Measurements from ENCODE around the gene WAPL. TPM values are rescaled to one million over a fixed set of nuclear protein-coding genes. Genes with fewer than 3 reads are reported as not detected.

WAPL gene
- total RNA-seq, 4 donors from 2014 or later: 17.4 to 75.1 (median 34.9) TPM

GRCh38 chr10:86387178-86387794, 134.3 kb downstream of the WAPL start:
- Histone ChIP-seq H3K27ac (no peak overlapping the region), H3K36me3 (no peaks in the 10 kb centered on the region), H3K27me3 (peaks cover 0 to 9% of the 10 kb centered on the region in 2 donors), H3K4me3 (no peak overlapping the region), H3K4me1 (no peaks in the 10 kb centered on the region), H3K9me3 (no peaks in the 10 kb centered on the region)
- DNase-seq: no peak
- intact Hi-C loops (cut with DNase I; ENCODE audit: low total_unique reads): no loop called here
- TF ChIP-seq CTCF (IDR thresholded peaks at IDR 0.05) (no peak), POLR2A (IDR thresholded peaks at IDR 0.05) (no peak)

DNA sequence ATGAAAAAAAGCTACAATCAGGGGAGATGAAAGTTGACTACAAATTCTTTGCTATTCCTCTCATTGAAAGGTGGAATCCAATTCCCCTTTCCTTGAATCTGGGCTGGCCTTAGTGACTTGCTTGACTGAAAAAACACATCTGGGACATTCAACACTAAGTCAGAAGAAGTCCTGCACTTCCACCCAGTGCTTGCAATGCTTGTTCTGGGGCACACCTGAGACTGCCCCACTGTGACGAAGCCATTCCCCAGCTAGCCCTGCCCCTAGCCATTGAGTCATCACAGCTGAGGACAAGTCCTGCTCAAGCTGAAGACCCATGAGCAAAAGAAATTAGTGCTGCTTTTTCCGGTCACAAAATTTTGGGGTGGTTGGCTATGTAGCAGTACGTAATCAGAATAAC, 135.8 kb downstream of the WAPL start:
- no peak overlapping the region for H3K4me3 ChIP-seq
- no peaks in the 10 kb centered on the region for H3K4me1 ChIP-seq
- H3K36me3 ChIP-seq: no peaks in the 10 kb centered on the region
- TF ChIP-seq CTCF (IDR thresholded peaks at IDR 0.05) (no peak), POLR2A (IDR thresholded peaks at IDR 0.05) (no peak)
- no peak for DNase-seq
- H3K27ac ChIP-seq: no peak overlapping the region
- H3K9me3 ChIP-seq: no peaks in the 10 kb centered on the region
- intact Hi-C loops (cut with DNase I; ENCODE audit: low total_unique reads): no loop called here
- peaks cover 0 to 9% of the 10 kb centered on the region in 2 donors for H3K27me3 ChIP-seq

Small RNA genes lying within 50 kb of the gene (small RNA-seq; reads per million reads assigned to genes)
- not detected for gene RNU6-780P

Other genes with a start within 250 kb of the WAPL start
- 1 to 10 TPM in 3 of 4 donors, under 1 TPM in 1; 0.88 to 7.3 (median 4.1) TPM for gene GRID1, start 155.0 kb downstream of the WAPL start, total RNA-seq
- not detected for gene OPN4, start 132.8 kb upstream of the WAPL start, total RNA-seq
- 10 to 100 TPM in 1 of 4 donors, 1 to 10 TPM in 2, under 1 TPM in 1; 0.97 to 33.4 (median 4.2) TPM for gene LDB3, start 146.7 kb upstream of the WAPL start, total RNA-seq
- 100 to 1,000 TPM in 2 of 4 donors, 10 to 100 TPM in 2; 27.4 to 175 (median 69.2) TPM for gene BMPR1A, start 234.8 kb upstream of the WAPL start, total RNA-seq